Astrocyte (in vitro differentiated cells and primary cell): ENCODE measurements around the gene TUBB6. TPM values are rescaled to one million over a fixed set of nuclear protein-coding genes. Genes with fewer than 3 reads are reported as not detected.

Experiments used
- DNase-seq: peaks from one replicate; pipeline ENCODE4 v3.0.0-alpha.2; 2010; ENCODE audit warnings: low read depth
- FAIRE-seq: peaks from 2 replicates; lab custom pipeline; 2011; peaks lifted over from hg19 to GRCh38; lab: Jason Lieb, UNC
- H2AFZ ChIP-seq: 2 replicates; pipeline ENCODE4 v1.6.0; 2012; ENCODE audit warnings: low read depth, low read length, inconsistent platforms
- H3K27ac ChIP-seq: 2 replicates; pipeline ENCODE4 v1.5.1; 2011; ENCODE audit warnings: low read depth, low read length, inconsistent platforms
- H3K27me3 ChIP-seq: 2 replicates; pipeline ENCODE4 v1.6.0; 2011; ENCODE audit warnings: low read length, inconsistent platforms; ENCODE audit not compliant: insufficient read depth
- H3K36me3 ChIP-seq: 2 replicates; pipeline ENCODE4 v1.5.1; 2011; ENCODE audit warnings: low read length, inconsistent platforms; ENCODE audit not compliant: insufficient read depth
- H3K4me1 ChIP-seq: 2 replicates; pipeline ENCODE4 v1.5.1; 2011; ENCODE audit warnings: low read length, inconsistent platforms; ENCODE audit not compliant: insufficient read depth
- H3K4me2 ChIP-seq: 2 replicates; pipeline ENCODE4 v1.6.0; 2012; ENCODE audit warnings: low read length, inconsistent platforms
- H3K4me3 ChIP-seq: 2 replicates; pipeline ENCODE4 v1.5.1; 2011; ENCODE audit warnings: low read depth, mild to moderate bottlenecking, low read length, inconsistent platforms; ENCODE audit not compliant: insufficient read depth
- H3K79me2 ChIP-seq: 2 replicates; pipeline ENCODE4 v1.6.0; 2012; ENCODE audit warnings: mild to moderate bottlenecking, low read length, inconsistent platforms; ENCODE audit not compliant: insufficient read depth
- H3K9ac ChIP-seq: 2 replicates; pipeline ENCODE4 v1.6.0; 2012; ENCODE audit warnings: mild to moderate bottlenecking, low read length, inconsistent platforms
- H3K9me3 ChIP-seq: 2 replicates; pipeline ENCODE4 v1.5.1; 2012; ENCODE audit warnings: low read depth, mild to moderate bottlenecking, low read length, inconsistent platforms; ENCODE audit not compliant: insufficient read depth
- H4K20me1 ChIP-seq: 2 replicates; pipeline ENCODE4 v1.6.0; 2012; ENCODE audit warnings: low read length, inconsistent platforms; ENCODE audit not compliant: insufficient read depth
- H3K27ac Mint-ChIP-seq: one replicate; pipeline ENCODE4 v1.8.0; 2021; ENCODE audit warnings: mild to moderate bottlenecking, mixed read lengths; ENCODE audit not compliant: unreplicated experiment
- H3K27me3 Mint-ChIP-seq: one replicate; pipeline ENCODE4 v1.8.0; 2021; ENCODE audit warnings: low read depth, mixed read lengths; ENCODE audit not compliant: unreplicated experiment
- H3K36me3 Mint-ChIP-seq: one replicate; pipeline ENCODE4 v1.8.0; 2021; ENCODE audit warnings: low read depth, mixed read lengths; ENCODE audit not compliant: unreplicated experiment
- H3K4me1 Mint-ChIP-seq: one replicate; pipeline ENCODE4 v1.8.0; 2021; ENCODE audit warnings: low read depth, mixed read lengths; ENCODE audit not compliant: unreplicated experiment
- H3K4me3 Mint-ChIP-seq: one replicate; pipeline ENCODE4 v1.8.0; 2021; ENCODE audit warnings: mild to moderate bottlenecking, moderate library complexity, mixed read lengths; ENCODE audit not compliant: unreplicated experiment
- H3K9me3 Mint-ChIP-seq: one replicate; pipeline ENCODE4 v1.8.0; 2021; ENCODE audit warnings: mild to moderate bottlenecking, mixed read lengths; ENCODE audit not compliant: unreplicated experiment
- EZH2 ChIP-seq: IDR thresholded peaks from 2 replicates; pipeline ENCODE4 v1.6.1; 2012; ENCODE audit warnings: mild to moderate bottlenecking, low read length, inconsistent platforms; ENCODE audit not compliant: insufficient read depth
- total RNA-seq: library from RNA; stranded (reverse); gene quantifications from 2 replicates; pipeline ENCODE4 v1.2.1, GENCODE V29; 2021
- TF ChIP-seq, protein P1 (sequence below): IDR thresholded peaks from 2 replicates; pipeline ENCODE4 v1.5.1; 2011; ENCODE audit warnings: low read depth, mild to moderate bottlenecking, inconsistent platforms, low read length, moderate library complexity; ENCODE audit not compliant: insufficient read depth

TUBB6 gene
- total RNA-seq, 1 donor from 2014 or later, result 528 TPM

DNA sequence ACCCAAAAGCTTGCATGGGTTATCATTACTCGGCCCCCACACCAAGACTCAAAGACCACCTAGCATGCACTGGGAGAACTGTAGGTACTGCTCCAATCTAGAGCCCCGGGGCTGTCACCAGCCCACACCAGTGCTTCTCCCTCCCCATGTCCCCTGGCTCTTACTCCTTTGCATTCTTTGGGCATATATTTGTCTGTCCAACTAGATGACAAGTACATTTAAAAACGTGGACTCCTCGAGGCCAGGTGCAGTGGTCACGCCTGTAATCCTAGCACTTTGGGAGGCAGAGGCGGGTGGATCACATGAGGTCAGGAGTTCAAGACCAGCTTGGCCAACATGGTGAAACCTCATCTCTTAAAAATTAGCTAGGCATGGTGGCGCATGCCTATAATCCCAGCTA, 61.2 kb downstream of the TUBB6 start:
- no peaks in the 10 kb centered on the region for H3K27me3 Mint-ChIP-seq
- no peak overlapping the region for H3K4me3 ChIP-seq
- no peak overlapping the region for H3K4me2 ChIP-seq
- no peak overlapping the region for H3K4me3 Mint-ChIP-seq
- DNase-seq (no peak), FAIRE-seq (no peak)
- TF ChIP-seq, protein P1, sequence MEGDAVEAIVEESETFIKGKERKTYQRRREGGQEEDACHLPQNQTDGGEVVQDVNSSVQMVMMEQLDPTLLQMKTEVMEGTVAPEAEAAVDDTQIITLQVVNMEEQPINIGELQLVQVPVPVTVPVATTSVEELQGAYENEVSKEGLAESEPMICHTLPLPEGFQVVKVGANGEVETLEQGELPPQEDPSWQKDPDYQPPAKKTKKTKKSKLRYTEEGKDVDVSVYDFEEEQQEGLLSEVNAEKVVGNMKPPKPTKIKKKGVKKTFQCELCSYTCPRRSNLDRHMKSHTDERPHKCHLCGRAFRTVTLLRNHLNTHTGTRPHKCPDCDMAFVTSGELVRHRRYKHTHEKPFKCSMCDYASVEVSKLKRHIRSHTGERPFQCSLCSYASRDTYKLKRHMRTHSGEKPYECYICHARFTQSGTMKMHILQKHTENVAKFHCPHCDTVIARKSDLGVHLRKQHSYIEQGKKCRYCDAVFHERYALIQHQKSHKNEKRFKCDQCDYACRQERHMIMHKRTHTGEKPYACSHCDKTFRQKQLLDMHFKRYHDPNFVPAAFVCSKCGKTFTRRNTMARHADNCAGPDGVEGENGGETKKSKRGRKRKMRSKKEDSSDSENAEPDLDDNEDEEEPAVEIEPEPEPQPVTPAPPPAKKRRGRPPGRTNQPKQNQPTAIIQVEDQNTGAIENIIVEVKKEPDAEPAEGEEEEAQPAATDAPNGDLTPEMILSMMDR, result no peak
- TF ChIP-seq EZH2, result no peak
- peaks cover 17% of the 10 kb centered on the region for H3K36me3 ChIP-seq
- no peaks in the 10 kb centered on the region for H3K9me3 Mint-ChIP-seq
- H3K79me2 ChIP-seq, result peaks cover 78% of the 10 kb centered on the region
- H3K9ac ChIP-seq, result no peak overlapping the region
- peaks cover 67% of the 10 kb centered on the region for H4K20me1 ChIP-seq
- no peak overlapping the region for H3K27ac ChIP-seq
- no peak overlapping the region for H3K27ac Mint-ChIP-seq
- H3K9me3 ChIP-seq, result no peaks in the 10 kb centered on the region
- no peaks in the 10 kb centered on the region for H3K27me3 ChIP-seq
- peaks cover 15% of the 10 kb centered on the region for H3K36me3 Mint-ChIP-seq
- H3K4me1 ChIP-seq, result peaks cover 10% of the 10 kb centered on the region
- peaks cover 16% of the 10 kb centered on the region for H3K4me1 Mint-ChIP-seq
- no peak overlapping the region for H2AFZ ChIP-seq

DNA sequence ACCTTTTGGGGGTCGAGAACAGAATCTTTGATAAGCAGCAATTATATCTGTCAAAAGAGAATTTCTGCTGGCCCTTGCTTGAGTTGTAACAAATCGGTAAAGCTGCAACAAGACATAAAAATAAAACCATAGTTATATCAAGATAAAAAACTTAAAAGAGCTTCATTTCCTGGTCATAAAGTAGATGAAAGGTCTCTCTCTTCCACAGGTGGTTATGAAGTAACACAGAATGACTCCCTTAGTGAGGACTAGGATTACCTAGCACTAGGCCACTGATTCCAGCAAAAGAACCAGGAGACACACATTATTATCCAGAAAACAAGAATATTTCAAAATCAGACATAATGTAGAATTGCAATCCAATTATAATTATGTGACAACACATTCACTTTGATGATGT, 63.5 kb downstream of the TUBB6 start:
- H3K9me3 Mint-ChIP-seq, result no peaks in the 10 kb centered on the region

DNA sequence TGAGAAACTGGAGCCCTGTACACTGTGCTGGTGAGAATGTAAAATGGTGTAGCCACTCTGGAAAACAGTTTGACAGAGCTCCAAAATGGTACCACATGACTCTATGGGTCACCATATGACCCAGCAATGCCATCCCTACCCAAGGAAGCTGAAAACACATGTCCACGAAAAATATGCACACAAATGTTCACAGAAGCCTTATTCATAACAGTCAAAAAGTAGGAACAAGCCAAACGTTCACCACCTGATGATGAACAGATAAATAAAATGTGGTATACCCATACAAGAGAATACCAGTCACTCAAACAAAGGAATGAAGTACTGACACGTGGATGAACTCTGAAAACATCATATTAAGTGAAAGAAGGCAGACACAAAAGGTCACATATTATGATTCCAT, 64.4 kb downstream of the TUBB6 start:
- Histone ChIP-seq H4K20me1 (peaks cover 74% of the 10 kb centered on the region), H3K27ac (no peak overlapping the region), H3K79me2 (peaks cover 86% of the 10 kb centered on the region), H3K4me1 (peaks cover 23% of the 10 kb centered on the region), H3K4me2 (no peak overlapping the region), H2AFZ (no peak overlapping the region), H3K9me3 (no peaks in the 10 kb centered on the region), H3K9ac (no peak overlapping the region), H3K36me3 (peaks cover 8% of the 10 kb centered on the region), H3K4me3 (no peak overlapping the region), H3K27me3 (no peaks in the 10 kb centered on the region)
- H3K9me3 Mint-ChIP-seq, result no peaks in the 10 kb centered on the region
- no peaks in the 10 kb centered on the region for H3K27me3 Mint-ChIP-seq
- H3K36me3 Mint-ChIP-seq, result peaks cover 6% of the 10 kb centered on the region
- no peak overlapping the region for H3K27ac Mint-ChIP-seq
- peak overlapping the region; percentile 51 for H3K4me3 Mint-ChIP-seq
- DNase-seq (no peak), FAIRE-seq (no peak)
- peaks cover 20% of the 10 kb centered on the region for H3K4me1 Mint-ChIP-seq
- TF ChIP-seq, protein P1, result no peak
- no peak for TF ChIP-seq EZH2

More for the DNA sequence above, 63.5 kb downstream of the TUBB6 start:
- DNase-seq, result no peak
- peaks cover 91% of the 10 kb centered on the region for H3K79me2 ChIP-seq
- H3K27ac ChIP-seq, result no peak overlapping the region
- no peaks in the 10 kb centered on the region for H3K27me3 ChIP-seq
- H3K36me3 ChIP-seq, result peaks cover 13% of the 10 kb centered on the region
- no peak overlapping the region for H2AFZ ChIP-seq
- Mint-ChIP-seq H3K4me3 (no peak overlapping the region), H3K27me3 (no peaks in the 10 kb centered on the region), H3K4me1 (peaks cover 20% of the 10 kb centered on the region), H3K27ac (no peak overlapping the region), H3K36me3 (peaks cover 9% of the 10 kb centered on the region)
- H3K4me1 ChIP-seq, result peaks cover 23% of the 10 kb centered on the region
- TF ChIP-seq, protein P1, result no peak
- TF ChIP-seq EZH2, result no peak
- H4K20me1 ChIP-seq, result peaks cover 81% of the 10 kb centered on the region
- no peak for FAIRE-seq
- no peak overlapping the region for H3K4me3 ChIP-seq
- H3K9me3 ChIP-seq, result no peaks in the 10 kb centered on the region
- no peak overlapping the region for H3K4me2 ChIP-seq
- no peak overlapping the region for H3K9ac ChIP-seq
